GM06990 (cell line): Measurements from ENCODE around the gene POLDIP2.

Experiments
- DNase-seq: peaks from one replicate; pipeline ENCODE4 v3.0.0-alpha.2; 2011; ENCODE audit not compliant: insufficient read length; ENCODE audit errors: extremely low read depth
- H3K27me3 ChIP-seq: replicated peaks from 2 replicates; pipeline ENCODE4 v1.6.0; 2011; ENCODE audit warnings: low read length; ENCODE audit not compliant: control insufficient read depth, insufficient read depth
- H3K36me3 ChIP-seq: 2 replicates; pipeline ENCODE4 v1.5.1; 2011; ENCODE audit warnings: low read length; ENCODE audit not compliant: control insufficient read depth, insufficient read depth
- H3K4me3 ChIP-seq: replicated peaks from 2 replicates; pipeline ENCODE4 v1.5.1; 2011; ENCODE audit warnings: low read depth, mild to moderate bottlenecking, control low read depth, low read length
- CTCF ChIP-seq: IDR thresholded peaks from 2 replicates; pipeline ENCODE4 v1.5.1; 2011; ENCODE audit warnings: low read length, control low read depth, mild to moderate bottlenecking, inconsistent platforms; ENCODE audit not compliant: insufficient read depth, poor library complexity, severe bottlenecking

Gene POLDIP2

GRCh38 chr17:28335201-28335958 lies 21.9 kb downstream of the POLDIP2 start, which contains the start of the genes IFT20 and TNFAIP1:
TSS of gene IFT20 (minus strand) at chr17:28335472. CDS start at chr17:28331985, 3,487 bp downstream.
TSS of gene TNFAIP1 (plus strand) at chr17:28335761. CDS start at chr17:28339522, 3,761 bp downstream.
- peak; percentile 96 for DNase-seq
- TF ChIP-seq CTCF, result no peak
- Histone ChIP-seq H3K4me3 (peak within 1 kb of the TSS; percentile 92), H3K27me3 (no peaks in the 10 kb centered on the region), H3K36me3 (peaks cover 11% of the 10 kb centered on the region)

GRCh38 chr17:28334666-28335200 lies 22.6 kb downstream of the POLDIP2 start:
- Histone ChIP-seq H3K27me3 (no peaks in the 10 kb centered on the region), H3K4me3 (peak overlapping the region; percentile 71), H3K36me3 (peaks cover 8% of the 10 kb centered on the region)
- DNase-seq, result no peak
- no peak for TF ChIP-seq CTCF

- no peak for TF ChIP-seq CTCF
- peak overlapping the region; percentile 71 for H3K4me3 ChIP-seq
- H3K27me3 ChIP-seq, result no peaks in the 10 kb centered on the region
- DNase-seq, result no peak
- H3K36me3 ChIP-seq, result peaks cover 4% of the 10 kb centered on the region
Observed at GRCh38 chr17:28334171-28334570, 23.2 kb downstream of the POLDIP2 start.

- no peaks in the 10 kb centered on the region for H3K27me3 ChIP-seq
- H3K4me3 ChIP-seq, result no peak overlapping the region
- H3K36me3 ChIP-seq, result peaks cover 4% of the 10 kb centered on the region
- no peak for DNase-seq
- TF ChIP-seq CTCF, result no peak
Observed at GRCh38 chr17:28333083-28333746, 24.1 kb downstream of the POLDIP2 start.

- Histone ChIP-seq H3K36me3 (peaks cover 5% of the 10 kb centered on the region), H3K27me3 (no peaks in the 10 kb centered on the region), H3K4me3 (no peak overlapping the region)
- no peak for DNase-seq
- no peak for TF ChIP-seq CTCF
Observed at GRCh38 chr17:28331891-28332420, 25.4 kb downstream of the POLDIP2 start.
